ENCODE data around the gene HAUS3. TPM values are rescaled to one million over a fixed set of nuclear protein-coding genes. Genes with fewer than 3 reads are reported as not detected.

HAUS3 gene
- total and polyA plus RNA-seq, 2 experiments from 2014 or later: 21.4 to 36.0 TPM

GRCh38 chr4:2290488-2290887, 48.6 kb upstream of the HAUS3 start:
- DNase-seq (ENCODE audit: low spot score) (no peak), ATAC-seq (no peak)
- Histone ChIP-seq H3K4me3 (no peak overlapping the region), H3F3A (replicated peaks; ENCODE audit: low read depth) (no peaks in the 10 kb centered on the region), H3K9me2 (ENCODE audit: insufficient read depth) (no peaks in the 10 kb centered on the region), H2AFZ (no peak overlapping the region), H3K36me3 (ENCODE audit: insufficient read depth) (no peaks in the 10 kb centered on the region), H3K4me1 (ENCODE audit: insufficient read depth) (no peaks in the 10 kb centered on the region), H3K27ac (ENCODE audit: low read depth) (no peak overlapping the region), H3K4me2 (no peak overlapping the region), H4K20me1 (replicated peaks; ENCODE audit: insufficient read depth) (no peaks in the 10 kb centered on the region), H3K79me2 (replicated peaks; ENCODE audit: insufficient read depth) (no peaks in the 10 kb centered on the region), H3K27me3 (ENCODE audit: insufficient read depth) (no peaks in the 10 kb centered on the region)
- Mint-ChIP-seq H3K4me1 (peaks cover 10% of the 10 kb centered on the region), H3K9me3 (peaks cover 3% of the 10 kb centered on the region; the same call in 1 of the 3 replicates), H3K4me3 (no peak overlapping the region), H3K27me3 (ENCODE audit: insufficient read depth, low read depth, poor library complexity) (peaks cover 12% of the 10 kb centered on the region), H3K36me3 (ENCODE audit: low read depth) (no peaks in the 10 kb centered on the region; the same call in 2 of the 3 replicates), H3K27ac (no peak overlapping the region)
- TF ChIP-seq ETS1 (IDR thresholded peaks at IDR 0.05): no peak
- TF ChIP-seq NANOG (IDR thresholded peaks at IDR 0.05; ENCODE audit: borderline replicate concordance): no peak
- TF ChIP-seq CTCF (conservative IDR thresholded peaks at IDR 0.05; ENCODE audit: low read depth in 2 of 2): no peak
- TF ChIP-seq REST (IDR thresholded peaks at IDR 0.05; ENCODE audit: unreplicated experiment): no peak
- TF ChIP-seq STAT1 (IDR thresholded peaks at IDR 0.05; ENCODE audit: unreplicated experiment): no peak
- no peak for TF ChIP-seq ZNF462 (CRISPR knock-in tag; IDR thresholded peaks at IDR 0.05)
- no peak for TF ChIP-seq ZNF114 (CRISPR knock-in tag; IDR thresholded peaks at IDR 0.05)
- no peak for TF ChIP-seq EZH2 (IDR thresholded peaks at IDR 0.05; ENCODE audit: low read depth, unreplicated experiment)
- TF ChIP-seq JUNB (IDR thresholded peaks at IDR 0.05; ENCODE audit: unreplicated experiment): no peak
- no peak for TF ChIP-seq ZNF331 (CRISPR knock-in tag; IDR thresholded peaks at IDR 0.05; ENCODE audit: low read depth)
- TF ChIP-seq CREB1 (CRISPR knock-in tag; IDR thresholded peaks at IDR 0.05; ENCODE audit: low read depth): no peak
- TF ChIP-seq POLR2AphosphoS5 (IDR thresholded peaks at IDR 0.05; ENCODE audit: low read depth): no peak
- no peak for TF ChIP-seq EZH2phosphoT487 (IDR thresholded peaks at IDR 0.05; ENCODE audit: unreplicated experiment)
